ENCODE results near the gene CYFIP1.

CYFIP1 gene

GRCh38 chr15:22844421-22845288 is 135.5 kb downstream of the CYFIP1 start:
- Mint-ChIP-seq H3K4me1 (peaks cover 38% of the 10 kb centered on the region), H3K4me3 (peak overlapping the region in 2 of 3 experiments; percentile 21 to 36), H3K27me3 (ENCODE audit: low read depth) (no peaks in the 10 kb centered on the region), H3K36me3 (ENCODE audit: low read depth) (peaks cover 46% of the 10 kb centered on the region), H3K9me3 (no peaks in the 10 kb centered on the region), H3K27ac (peak overlapping the region; percentile 68 to 89 (median 73))
- TF ChIP-seq, protein P1, sequence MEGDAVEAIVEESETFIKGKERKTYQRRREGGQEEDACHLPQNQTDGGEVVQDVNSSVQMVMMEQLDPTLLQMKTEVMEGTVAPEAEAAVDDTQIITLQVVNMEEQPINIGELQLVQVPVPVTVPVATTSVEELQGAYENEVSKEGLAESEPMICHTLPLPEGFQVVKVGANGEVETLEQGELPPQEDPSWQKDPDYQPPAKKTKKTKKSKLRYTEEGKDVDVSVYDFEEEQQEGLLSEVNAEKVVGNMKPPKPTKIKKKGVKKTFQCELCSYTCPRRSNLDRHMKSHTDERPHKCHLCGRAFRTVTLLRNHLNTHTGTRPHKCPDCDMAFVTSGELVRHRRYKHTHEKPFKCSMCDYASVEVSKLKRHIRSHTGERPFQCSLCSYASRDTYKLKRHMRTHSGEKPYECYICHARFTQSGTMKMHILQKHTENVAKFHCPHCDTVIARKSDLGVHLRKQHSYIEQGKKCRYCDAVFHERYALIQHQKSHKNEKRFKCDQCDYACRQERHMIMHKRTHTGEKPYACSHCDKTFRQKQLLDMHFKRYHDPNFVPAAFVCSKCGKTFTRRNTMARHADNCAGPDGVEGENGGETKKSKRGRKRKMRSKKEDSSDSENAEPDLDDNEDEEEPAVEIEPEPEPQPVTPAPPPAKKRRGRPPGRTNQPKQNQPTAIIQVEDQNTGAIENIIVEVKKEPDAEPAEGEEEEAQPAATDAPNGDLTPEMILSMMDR (IDR thresholded peaks at IDR 0.05; ENCODE audit: unreplicated experiment in 3 of 3) = no peak

- Mint-ChIP-seq H3K4me3 (peak overlapping the region; percentile 95 to 99 (median 96)), H3K27ac (peak overlapping the region; percentile 96 to 98 (median 96)), H3K27me3 (ENCODE audit: low read depth) (peaks cover 4% of the 10 kb centered on the region), H3K9me3 (no peaks in the 10 kb centered on the region), H3K36me3 (ENCODE audit: low read depth) (peaks cover 11% of the 10 kb centered on the region), H3K4me1 (peaks cover 24% of the 10 kb centered on the region)
- TF ChIP-seq, protein P1 (IDR thresholded peaks at IDR 0.05; ENCODE audit: unreplicated experiment in 3 of 3) = no peak
Observed at GRCh38 chr15:22839046-22839695, 141.0 kb downstream of the CYFIP1 start.

DNA sequence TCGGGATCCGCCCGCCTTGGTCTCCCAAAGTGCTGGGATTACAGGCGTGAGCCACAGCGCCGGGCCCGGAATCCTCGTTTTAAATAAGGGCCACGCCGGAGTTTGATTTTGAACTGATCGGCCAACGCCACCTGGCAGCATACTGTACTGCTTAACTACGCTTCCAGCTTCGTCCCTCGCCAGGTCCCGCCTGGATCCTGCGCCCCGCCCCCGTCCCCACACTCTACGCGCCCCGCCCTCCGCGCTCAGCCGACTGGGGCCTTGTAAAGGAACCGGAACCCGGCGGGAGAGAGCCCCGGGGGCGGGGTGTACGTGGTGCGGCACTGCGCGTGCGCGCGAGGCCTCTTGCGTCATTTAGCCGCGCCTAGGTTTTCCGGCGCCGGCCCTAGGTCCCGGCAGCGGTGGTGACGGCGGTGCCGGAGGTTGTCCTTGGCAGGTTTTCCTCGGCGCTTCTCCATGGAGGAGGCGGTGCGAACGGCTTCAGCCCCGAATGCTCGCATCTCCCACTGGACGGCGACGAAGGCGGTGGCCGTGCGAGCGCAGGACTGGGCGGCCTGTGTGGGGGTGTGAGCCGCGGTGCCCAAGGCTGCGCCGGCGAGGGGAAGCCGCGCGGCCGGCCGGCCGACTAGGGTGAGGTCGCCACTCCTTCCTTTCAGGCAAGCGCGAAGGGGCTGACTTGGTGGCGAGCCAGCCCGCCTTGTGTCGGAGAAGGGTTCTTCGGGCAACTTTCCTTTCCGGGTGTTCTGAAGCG is 141.7 kb downstream of the CYFIP1 start, which contains the start of gene NIPA2:
Gene NIPA2, plus strand, starts transcription at position 375 of the 751 bp plus-strand sequence. CDS start 13,066 bp downstream, outside the sequence.
- H3K36me3 Mint-ChIP-seq (ENCODE audit: low read depth) = peaks cover 11% of the 10 kb centered on the region
- H3K4me1 Mint-ChIP-seq = peaks cover 24% of the 10 kb centered on the region
- H3K4me3 Mint-ChIP-seq = peak within 1 kb of the TSS; percentile 95 to 99 (median 96)
- TF ChIP-seq, protein P1 (IDR thresholded peaks at IDR 0.05; ENCODE audit: unreplicated experiment in 3 of 3) = peak in 1 of 3 experiments; percentile 8
- H3K27me3 Mint-ChIP-seq (ENCODE audit: low read depth) = peaks cover 4% of the 10 kb centered on the region
- H3K9me3 Mint-ChIP-seq = no peaks in the 10 kb centered on the region
- peak within 1 kb of the TSS; percentile 96 to 98 (median 96) for H3K27ac Mint-ChIP-seq

DNA sequence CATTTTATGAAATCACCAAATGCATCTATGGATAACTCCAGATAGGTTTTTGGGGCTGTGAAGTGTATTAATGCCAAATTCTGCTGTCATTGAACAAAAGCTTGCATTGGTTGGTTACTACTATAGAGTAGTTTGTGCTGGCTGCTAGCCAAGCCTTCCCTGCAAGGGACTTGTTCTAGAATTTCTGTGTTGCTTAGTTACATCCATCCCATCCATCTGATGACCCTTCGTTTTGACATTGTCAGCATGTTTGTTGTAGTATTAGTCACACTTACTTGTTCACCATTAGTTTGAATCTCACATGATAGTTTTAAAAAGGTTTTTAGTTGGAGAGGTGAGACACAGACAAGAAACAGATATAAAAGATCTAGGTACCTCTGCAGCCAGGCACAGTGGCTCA is 148.7 kb downstream of the CYFIP1 start:
- Mint-ChIP-seq H3K4me3 (no peak overlapping the region), H3K4me1 (no peaks in the 10 kb centered on the region), H3K9me3 (no peaks in the 10 kb centered on the region), H3K36me3 (ENCODE audit: low read depth) (no peaks in the 10 kb centered on the region), H3K27ac (no peak overlapping the region), H3K27me3 (ENCODE audit: low read depth) (peaks cover 4% of the 10 kb centered on the region)
- TF ChIP-seq, protein P1 (IDR thresholded peaks at IDR 0.05; ENCODE audit: unreplicated experiment in 3 of 3) = no peak

DNA sequence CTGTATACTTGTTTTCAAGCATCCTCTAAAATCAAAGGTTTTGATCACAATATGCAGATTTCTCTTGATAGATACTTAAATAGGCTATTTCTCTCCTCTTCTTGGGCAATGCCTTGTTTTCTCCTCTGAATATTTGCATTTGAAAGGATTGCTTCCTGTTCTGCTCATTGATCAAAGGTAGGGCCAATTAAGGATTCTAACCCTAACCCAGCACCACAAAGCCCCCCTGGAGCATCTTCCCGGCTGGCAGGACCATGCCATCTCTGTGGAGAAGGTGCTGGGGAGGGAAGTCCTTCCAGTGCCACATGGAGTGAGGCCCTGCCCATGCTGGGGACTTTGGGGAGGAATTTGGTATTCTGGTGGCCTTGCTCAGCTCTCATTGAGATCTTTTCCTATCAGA is 153.0 kb downstream of the CYFIP1 start:
- Mint-ChIP-seq H3K4me3 (no peak overlapping the region), H3K27ac (no peak overlapping the region), H3K9me3 (no peaks in the 10 kb centered on the region), H3K36me3 (ENCODE audit: low read depth) (peaks cover 2% of the 10 kb centered on the region), H3K4me1 (no peaks in the 10 kb centered on the region), H3K27me3 (ENCODE audit: low read depth) (no peaks in the 10 kb centered on the region)
- TF ChIP-seq, protein P1 (IDR thresholded peaks at IDR 0.05; ENCODE audit: unreplicated experiment in 3 of 3) = no peak

Measured in nephron (organoid).